Stimulated activated CD8-positive, alpha-beta memory T cell treated with anti-CD3 and anti-CD28 coated beads, Interleukin-15, amount 100 ng/mL, for 4 hours (primary cell): ENCODE measurements around the gene AOX1.
"Not testable (repeated sequence)": the region's sequence is repeated elsewhere in the genome, so short reads cannot be mapped to it uniquely, and the experiment has no call there.

Experiments used
- DNase-seq, 2 donors: peaks; one replicate each; pipeline ENCODE4 v3.0.0-alpha.2; 2020; ENCODE audit warnings: low read depth in 2 of 2

Gene AOX1

GRCh38 chr2:200585730-200586643 is at the start of gene AOX1:
Gene AOX1 (plus strand): TSS chr2:200586014. CDS start chr2:200586109, 95 bp downstream.
- DNase-seq = no peak

GRCh38 chr2:200538139-200538538 is 47.7 kb upstream of the AOX1 start:
- DNase-seq = no peak

GRCh38 chr2:200540793-200541192 is 45.0 kb upstream of the AOX1 start:
- no peak for DNase-seq

- not testable (repeated sequence) for DNase-seq
Observed at GRCh38 chr2:200566596-200566995, 19.2 kb upstream of the AOX1 start.

- no peak for DNase-seq
Observed at GRCh38 chr2:200567932-200568331, 17.9 kb upstream of the AOX1 start.

GRCh38 chr2:200575957-200576356 is 9.9 kb upstream of the AOX1 start:
- DNase-seq = no peak

GRCh38 chr2:200577027-200577426 is 8.8 kb upstream of the AOX1 start:
- DNase-seq = no peak

GRCh38 chr2:200578778-200579177 is 7.0 kb upstream of the AOX1 start:
- no peak for DNase-seq

- no peak for DNase-seq
Observed at GRCh38 chr2:200584639-200585038, 1.2 kb upstream of the AOX1 start.

GRCh38 chr2:200585340-200585729 is 479 bp upstream of the AOX1 start:
- DNase-seq = no peak

GRCh38 chr2:200586644-200586975 is 796 bp downstream of the AOX1 start:
- DNase-seq = no peak

- DNase-seq = no peak
Observed at GRCh38 chr2:200587007-200587616, 1.3 kb downstream of the AOX1 start.

GRCh38 chr2:200588076-200588678 is 2.4 kb downstream of the AOX1 start:
- no peak for DNase-seq

GRCh38 chr2:200590090-200590489 is 4.3 kb downstream of the AOX1 start:
- DNase-seq = no peak

- DNase-seq = no peak
Observed at GRCh38 chr2:200591308-200591707, 5.5 kb downstream of the AOX1 start.

GRCh38 chr2:200592406-200593075 is 6.7 kb downstream of the AOX1 start:
- DNase-seq = no peak

GRCh38 chr2:200593905-200594304 is 8.1 kb downstream of the AOX1 start:
- DNase-seq = no peak

- no peak for DNase-seq
Observed at GRCh38 chr2:200595913-200596312, 10.1 kb downstream of the AOX1 start.

GRCh38 chr2:200596774-200597570 is 11.2 kb downstream of the AOX1 start:
- DNase-seq = no peak

GRCh38 chr2:200599206-200599605 is 13.4 kb downstream of the AOX1 start:
- DNase-seq = no peak

- no peak for DNase-seq
Observed at GRCh38 chr2:200600549-200601225, 14.9 kb downstream of the AOX1 start.
